K562 (cell line): ENCODE measurements around the gene STON2. TPM values are rescaled to one million over a fixed set of nuclear protein-coding genes. Genes with fewer than 3 reads are reported as not detected.

Experiments
- CAMTA2 ChIP-seq: fragments of 250-450 bp; sonication (Bioruptor Pico); conservative IDR thresholded peaks from 2 replicates; pipeline ENCODE4 v1.5.1; 2022
- CBX2 ChIP-seq: fragments of 200-600 bp; sonication (generic); IDR thresholded peaks from one replicate; pipeline ENCODE4 v1.6.1; 2012; ENCODE audit warnings: mild to moderate bottlenecking, low read length, inconsistent platforms; ENCODE audit not compliant: insufficient read depth, poor library complexity, severe bottlenecking
- ETS2 ChIP-seq: IDR thresholded peaks from 2 replicates; pipeline ENCODE4 v1.6.1; 2016; ENCODE audit warnings: borderline replicate concordance, missing genetic modification characterization, mild to moderate bottlenecking, moderate library complexity, missing compliant biosample characterization; ENCODE audit not compliant: poor library complexity, severe bottlenecking
- FOXA1 ChIP-seq: fragments of 450-650 bp; IDR thresholded peaks from 2 replicates; pipeline ENCODE4 v1.6.1; 2016; ENCODE audit warnings: mild to moderate bottlenecking, borderline replicate concordance
- GATAD2A ChIP-seq: fragments of 450-650 bp; IDR thresholded peaks from 2 replicates; pipeline ENCODE4 v1.6.1; 2017
- HMG20A ChIP-seq: fragments of 450-650 bp; formaldehyde crosslinking; conservative IDR thresholded peaks from 2 replicates; pipeline ENCODE4 v1.4.0; 2020; ENCODE audit warnings: mild to moderate bottlenecking, mixed read lengths
- HNRNPK ChIP-seq: fragments of 200-400 bp; formaldehyde crosslinking; IDR thresholded peaks from one replicate; pipeline ENCODE4 v1.6.1; 2018; ENCODE audit warnings: mild to moderate bottlenecking, low read depth, low read length; ENCODE audit not compliant: poor library complexity, severe bottlenecking
- MAFK ChIP-seq: IDR thresholded peaks from 2 replicates; pipeline ENCODE4 v1.6.1; 2011; ENCODE audit warnings: low read length, improper control_type of control experiment
- MYC ChIP-seq, 2 experiments: fragments of 250-450 bp in 1 of 2; sonication (Bioruptor Pico) in 1 of 2; IDR thresholded peaks; 2 replicates each; pipeline versions ENCODE4 v1.5.1 to v1.6.1; 2012 to 2021; ENCODE audit warnings: low read depth in 2 of 2, borderline replicate concordance in 1 of 2, improper control_type of control experiment in 1 of 2, low read length in 1 of 2, mild to moderate bottlenecking in 1 of 2, moderate library complexity in 1 of 2
- SMAD2 ChIP-seq: fragments of 150-350 bp; IDR thresholded peaks from 2 replicates; pipeline ENCODE4 v1.6.1; 2014; ENCODE audit warnings: low read depth, mild to moderate bottlenecking, low read length
- TAF9B ChIP-seq: fragments of 450-650 bp; IDR thresholded peaks from 2 replicates; pipeline ENCODE4 v1.6.1; 2018; ENCODE audit warnings: mild to moderate bottlenecking; ENCODE audit not compliant: partially characterized antibody
- polyA plus RNA-seq, 8 experiments: library from polyadenylated mRNA; depleted of rRNA in 4 of 8; stranded (reverse) in 5 of 8; unstranded in 3 of 8; fragments of >200 nt; fragmentation: Nextera tagmentation in 2 of 8; fragmentation: Illumina TruSeq in 1 of 8; extraction: Ambion mirVana in 2 of 8; extraction: Trizol in 1 of 8; gene quantifications; 2 replicates each; pipeline versions ENCODE4 v1.2.1 to v1.2.3, GENCODE V29; 2011 to 2014; ENCODE audit warnings: inconsistent platforms in 1 of 8, missing spikeins in 1 of 8
- total RNA-seq, 7 experiments: library from RNA; depleted of rRNA in 6 of 7; stranded (reverse); fragments of >200 nt in 6 of 7; fragmentation: Illumina TruSeq in 2 of 7; extraction: Trizol in 2 of 7; gene quantifications; 2 replicates each; pipeline versions ENCODE4 v1.2.1 to v1.2.3, GENCODE V29; 2011 to 2021; ENCODE audit warnings: low replicate concordance in 1 of 7
- TF ChIP-seq, protein P1 (sequence below): fragments of 450-650 bp; IDR thresholded peaks from 2 replicates; pipeline ENCODE4 v1.6.1; 2016; ENCODE audit warnings: missing biosample characterization, missing genetic modification characterization
- TF ChIP-seq, protein P2 (sequence below): fragments of 450-650 bp; formaldehyde crosslinking; IDR thresholded peaks from 2 replicates; pipeline ENCODE4 v1.4.0; 2020; ENCODE audit warnings: mild to moderate bottlenecking
- TF ChIP-seq, protein P3 (sequence below): IDR thresholded peaks from 2 replicates; pipeline ENCODE4 v1.6.1; 2012; ENCODE audit warnings: low read depth, low read length, improper control_type of control experiment, borderline replicate concordance
- TF ChIP-seq, protein P4 (sequence below): fragments of 450-650 bp; IDR thresholded peaks from 2 replicates; pipeline ENCODE4 v1.6.1; 2018; ENCODE audit not compliant: partially characterized antibody
- TF ChIP-seq, protein P5 (sequence below): fragments of 250-450 bp; sonication (Bioruptor Pico); IDR thresholded peaks from 2 replicates; pipeline ENCODE4 v1.9.0; 2021; ENCODE audit warnings: mild to moderate bottlenecking, inconsistent platforms

The STON2 gene
- total and polyA plus RNA-seq, 9 of the 15 experiments (the other 6 are each of a cell fraction or from before 2014, with no cell fraction given) = 7.8 to 99.3 (median 53.5) TPM

DNA sequence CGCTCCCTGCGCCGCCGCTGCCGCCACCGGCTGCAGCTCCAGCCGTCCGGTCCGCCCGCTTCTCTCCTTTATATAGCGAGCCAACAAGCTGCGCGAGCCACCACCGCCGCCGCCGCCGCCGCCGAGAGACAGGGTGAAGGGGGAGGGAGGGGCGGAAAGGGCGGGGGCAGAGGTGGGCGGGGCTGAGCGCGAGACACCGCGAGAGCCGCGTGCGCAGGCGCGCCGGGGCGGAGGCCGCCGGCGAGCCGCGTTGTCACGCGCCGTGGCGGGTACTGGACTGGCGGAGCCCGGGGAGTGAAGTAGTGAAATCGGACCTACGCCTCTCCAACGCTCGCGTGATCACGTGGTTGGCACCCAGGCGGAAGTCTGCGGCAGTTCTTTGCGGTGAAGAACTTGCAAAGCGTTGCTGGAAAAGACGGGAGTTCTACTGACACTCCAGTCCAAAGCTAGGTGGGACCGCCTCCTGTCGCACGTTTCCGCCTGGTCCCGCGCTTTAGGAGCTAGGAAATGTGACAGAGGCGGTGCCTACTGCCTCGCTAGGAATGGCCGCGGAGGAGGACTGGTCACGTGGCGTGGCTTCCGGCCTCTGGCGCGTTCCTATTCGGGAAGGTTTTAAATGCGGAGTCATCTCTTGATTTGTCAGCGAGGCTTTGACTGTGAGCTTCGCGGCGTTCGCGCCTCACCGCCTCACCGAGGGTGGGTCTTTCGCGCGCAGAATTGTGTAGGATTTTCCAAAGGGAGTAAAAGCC, 179.1 kb downstream of the STON2 start, which contains the start of gene GTF2A1 (continued):
- TF ChIP-seq, protein P1, sequence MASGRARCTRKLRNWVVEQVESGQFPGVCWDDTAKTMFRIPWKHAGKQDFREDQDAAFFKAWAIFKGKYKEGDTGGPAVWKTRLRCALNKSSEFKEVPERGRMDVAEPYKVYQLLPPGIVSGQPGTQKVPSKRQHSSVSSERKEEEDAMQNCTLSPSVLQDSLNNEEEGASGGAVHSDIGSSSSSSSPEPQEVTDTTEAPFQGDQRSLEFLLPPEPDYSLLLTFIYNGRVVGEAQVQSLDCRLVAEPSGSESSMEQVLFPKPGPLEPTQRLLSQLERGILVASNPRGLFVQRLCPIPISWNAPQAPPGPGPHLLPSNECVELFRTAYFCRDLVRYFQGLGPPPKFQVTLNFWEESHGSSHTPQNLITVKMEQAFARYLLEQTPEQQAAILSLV (tag) = no peak
- TF ChIP-seq, protein P2, sequence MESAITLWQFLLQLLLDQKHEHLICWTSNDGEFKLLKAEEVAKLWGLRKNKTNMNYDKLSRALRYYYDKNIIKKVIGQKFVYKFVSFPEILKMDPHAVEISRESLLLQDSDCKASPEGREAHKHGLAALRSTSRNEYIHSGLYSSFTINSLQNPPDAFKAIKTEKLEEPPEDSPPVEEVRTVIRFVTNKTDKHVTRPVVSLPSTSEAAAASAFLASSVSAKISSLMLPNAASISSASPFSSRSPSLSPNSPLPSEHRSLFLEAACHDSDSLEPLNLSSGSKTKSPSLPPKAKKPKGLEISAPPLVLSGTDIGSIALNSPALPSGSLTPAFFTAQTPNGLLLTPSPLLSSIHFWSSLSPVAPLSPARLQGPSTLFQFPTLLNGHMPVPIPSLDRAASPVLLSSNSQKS (CRISPR knock-in tag) = no peak
- TF ChIP-seq HMG20A (no peak), MYC (IDR thresholded peaks at IDR 0.05; ENCODE audit: low read depth, low read length) (peak; percentile 95), MYC (CRISPR knock-in tag; IDR thresholded peaks at IDR 0.05; ENCODE audit: borderline replicate concordance, low read depth) (peak; percentile 67; the same call in 1 of the 2 replicates), FOXA1 (no peak), ETS2 (tag) (no peak), TAF9B (peak; percentile 65), HNRNPK (no peak), SMAD2 (no peak), CBX2 (no peak), GATAD2A (no peak), MAFK (peak; percentile 77), CAMTA2 (CRISPR knock-in tag) (no peak)
- TF ChIP-seq, protein P3, sequence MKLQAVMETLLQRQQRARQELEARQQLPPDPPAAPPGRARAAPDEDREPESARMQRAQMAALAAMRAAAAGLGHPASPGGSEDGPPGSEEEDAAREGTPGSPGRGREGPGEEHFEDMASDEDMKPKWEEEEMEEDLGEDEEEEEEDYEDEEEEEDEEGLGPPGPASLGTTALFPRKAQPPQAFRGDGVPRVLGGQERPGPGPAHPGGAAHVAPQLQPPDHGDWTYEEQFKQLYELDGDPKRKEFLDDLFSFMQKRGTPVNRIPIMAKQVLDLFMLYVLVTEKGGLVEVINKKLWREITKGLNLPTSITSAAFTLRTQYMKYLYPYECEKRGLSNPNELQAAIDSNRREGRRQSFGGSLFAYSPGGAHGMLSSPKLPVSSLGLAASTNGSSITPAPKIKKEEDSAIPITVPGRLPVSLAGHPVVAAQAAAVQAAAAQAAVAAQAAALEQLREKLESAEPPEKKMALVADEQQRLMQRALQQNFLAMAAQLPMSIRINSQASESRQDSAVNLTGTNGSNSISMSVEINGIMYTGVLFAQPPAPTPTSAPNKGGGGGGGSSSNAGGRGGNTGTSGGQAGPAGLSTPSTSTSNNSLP = no peak
- TF ChIP-seq, protein P4, sequence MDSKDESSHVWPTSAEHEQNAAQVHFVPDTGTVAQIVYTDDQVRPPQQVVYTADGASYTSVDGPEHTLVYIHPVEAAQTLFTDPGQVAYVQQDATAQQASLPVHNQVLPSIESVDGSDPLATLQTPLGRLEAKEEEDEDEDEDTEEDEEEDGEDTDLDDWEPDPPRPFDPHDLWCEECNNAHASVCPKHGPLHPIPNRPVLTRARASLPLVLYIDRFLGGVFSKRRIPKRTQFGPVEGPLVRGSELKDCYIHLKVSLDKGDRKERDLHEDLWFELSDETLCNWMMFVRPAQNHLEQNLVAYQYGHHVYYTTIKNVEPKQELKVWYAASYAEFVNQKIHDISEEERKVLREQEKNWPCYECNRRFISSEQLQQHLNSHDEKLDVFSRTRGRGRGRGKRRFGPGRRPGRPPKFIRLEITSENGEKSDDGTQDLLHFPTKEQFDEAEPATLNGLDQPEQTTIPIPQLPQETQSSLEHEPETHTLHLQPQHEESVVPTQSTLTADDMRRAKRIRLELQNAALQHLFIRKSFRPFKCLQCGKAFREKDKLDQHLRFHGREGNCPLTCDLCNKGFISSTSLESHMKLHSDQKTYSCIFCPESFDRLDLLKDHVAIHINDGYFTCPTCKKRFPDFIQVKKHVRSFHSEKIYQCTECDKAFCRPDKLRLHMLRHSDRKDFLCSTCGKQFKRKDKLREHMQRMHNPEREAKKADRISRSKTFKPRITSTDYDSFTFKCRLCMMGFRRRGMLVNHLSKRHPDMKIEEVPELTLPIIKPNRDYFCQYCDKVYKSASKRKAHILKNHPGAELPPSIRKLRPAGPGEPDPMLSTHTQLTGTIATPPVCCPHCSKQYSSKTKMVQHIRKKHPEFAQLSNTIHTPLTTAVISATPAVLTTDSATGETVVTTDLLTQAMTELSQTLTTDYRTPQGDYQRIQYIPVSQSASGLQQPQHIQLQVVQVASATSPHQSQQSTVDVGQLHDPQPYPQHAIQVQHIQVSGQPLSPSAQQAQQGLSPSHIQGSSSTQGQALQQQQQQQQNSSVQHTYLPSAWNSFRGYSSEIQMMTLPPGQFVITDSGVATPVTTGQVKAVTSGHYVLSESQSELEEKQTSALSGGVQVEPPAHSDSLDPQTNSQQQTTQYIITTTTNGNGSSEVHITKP = no peak
- TF ChIP-seq, protein P5, sequence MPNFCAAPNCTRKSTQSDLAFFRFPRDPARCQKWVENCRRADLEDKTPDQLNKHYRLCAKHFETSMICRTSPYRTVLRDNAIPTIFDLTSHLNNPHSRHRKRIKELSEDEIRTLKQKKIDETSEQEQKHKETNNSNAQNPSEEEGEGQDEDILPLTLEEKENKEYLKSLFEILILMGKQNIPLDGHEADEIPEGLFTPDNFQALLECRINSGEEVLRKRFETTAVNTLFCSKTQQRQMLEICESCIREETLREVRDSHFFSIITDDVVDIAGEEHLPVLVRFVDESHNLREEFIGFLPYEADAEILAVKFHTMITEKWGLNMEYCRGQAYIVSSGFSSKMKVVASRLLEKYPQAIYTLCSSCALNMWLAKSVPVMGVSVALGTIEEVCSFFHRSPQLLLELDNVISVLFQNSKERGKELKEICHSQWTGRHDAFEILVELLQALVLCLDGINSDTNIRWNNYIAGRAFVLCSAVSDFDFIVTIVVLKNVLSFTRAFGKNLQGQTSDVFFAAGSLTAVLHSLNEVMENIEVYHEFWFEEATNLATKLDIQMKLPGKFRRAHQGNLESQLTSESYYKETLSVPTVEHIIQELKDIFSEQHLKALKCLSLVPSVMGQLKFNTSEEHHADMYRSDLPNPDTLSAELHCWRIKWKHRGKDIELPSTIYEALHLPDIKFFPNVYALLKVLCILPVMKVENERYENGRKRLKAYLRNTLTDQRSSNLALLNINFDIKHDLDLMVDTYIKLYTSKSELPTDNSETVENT = peak; percentile 80
